Ovary (tissue), 9 donors: ENCODE data around the gene PRRT1. TPM values are rescaled to one million over a fixed set of nuclear protein-coding genes. Genes with fewer than 3 reads are reported as not detected.

Experiments
- DNase-seq, 5 donors: peaks; one replicate each; pipeline ENCODE4 v3.0.0-alpha.2; 2019 to 2020
- H3K27ac ChIP-seq, 2 donors: fragments of 200-600 bp; one replicate each; pipeline versions ENCODE4 v1.5.1 to v1.8.0; 2019 to 2022
- H3K27me3 ChIP-seq: fragments of 200-600 bp; one replicate; pipeline ENCODE4 v1.8.0; 2022
- H3K36me3 ChIP-seq: fragments of 200-600 bp; sonication (generic); one replicate; pipeline ENCODE4 v1.5.1; 2019
- H3K4me1 ChIP-seq: one replicate; pipeline ENCODE4 v1.8.1; 2013; ENCODE audit warnings: mild to moderate bottlenecking, moderate library complexity; ENCODE audit not compliant: insufficient read depth
- H3K4me3 ChIP-seq: fragments of 200-600 bp; sonication (generic); one replicate; pipeline ENCODE4 v1.5.1; 2017
- H3K9me3 ChIP-seq, 2 donors: fragments of 200-600 bp in 1 of 2; sonication (generic) in 1 of 2; one replicate each; pipeline versions ENCODE4 v1.5.1 to v1.8.1; 2013 to 2019; ENCODE audit warnings: mild to moderate bottlenecking in 1 of 2, moderate library complexity in 1 of 2
- EP300 ChIP-seq: sonication (generic); formaldehyde crosslinking; IDR thresholded peaks from one replicate; pipeline ENCODE4 v1.6.1; 2017; ENCODE audit warnings: antibody characterized with exemption
- POLR2A ChIP-seq: fragments of 450-650 bp; IDR thresholded peaks from one replicate; pipeline ENCODE4 v1.6.1; 2017; ENCODE audit warnings: antibody characterized with exemption, mild to moderate bottlenecking, moderate library complexity
- WGBS, 3 donors: extraction: QIAGEN DNeasy Blood & Tissue Kit in 1 of 3; methylation state at CpG; one replicate each; pipeline versions ENCODE4 v1.1.5 to v1.1.7; 2013 to 2017; 5-methylcytosine and 5-hydroxymethylcytosine counted together
- intact Hi-C, 4 donors: fragments of 100-400 bp; cut with DNase I; formaldehyde crosslinking; loops; one replicate each; pipeline versions ENCODE4 v1.11.0 to v1.15.1; 2022 to 2023
- polyA plus RNA-seq, 2 donors: library from polyadenylated mRNA; stranded (reverse); fragments of 200-250 nt in 1 of 2; fragments of 350-450 nt in 1 of 2; fragmentation: Illumina TruSeq in 1 of 2; extraction: RNeasy Lipid Tissue Mini Kit (QIAGEN cat#74804) in 1 of 2; gene quantifications; one replicate each; pipeline ENCODE4 v1.2.3, GENCODE V29; 2013 to 2014
- total RNA-seq, 7 donors: library from RNA; depleted of rRNA in 2 of 7; stranded (reverse); fragments of >200 nt in 2 of 7; fragmentation: NEBNext Ultra II Directional in 3 of 7; extraction: Animal tissue kit (Norgen Biotek cat#: 25700) in 3 of 7; gene quantifications; one replicate each; pipeline versions ENCODE4 v1.1.0 to v1.2.4, GENCODE V29; 2016 to 2023
- TF ChIP-seq, protein P1 (sequence below), 3 donors: fragments of 450-650 bp in 2 of 3; fragments of 200-600 bp in 1 of 3; IDR thresholded peaks; one replicate each; pipeline versions ENCODE4 v1.5.1 to v1.8.0; 2016 to 2022; ENCODE audit warnings: antibody characterized with exemption in 3 of 3, mild to moderate bottlenecking in 1 of 3
- donor health status: DM: no; HTN: no; CAD: no; lungs with moderate emphysema.
- donor health status: DM: no; HTN: no; CAD: no.
- donor health status: Bipolar disorder and iron deficiency.
- donor health status: DM: yes; HTN: yes; CAD: no.
- donor health status: DM: no; HTN: no; CAD: no.
- donor health status: DM: yes; HTN: yes; CAD: no.

The PRRT1 gene
- total and polyA plus RNA-seq, 9 donors: 2.4 to 44.1 (median 27.7) TPM

GRCh38 chr6:32127409-32127716 lies 24.4 kb downstream of the PRRT1 start:
- intact Hi-C loops: no loop called here
- H3K36me3 ChIP-seq: no peaks in the 10 kb centered on the region
- TF ChIP-seq, protein P1, sequence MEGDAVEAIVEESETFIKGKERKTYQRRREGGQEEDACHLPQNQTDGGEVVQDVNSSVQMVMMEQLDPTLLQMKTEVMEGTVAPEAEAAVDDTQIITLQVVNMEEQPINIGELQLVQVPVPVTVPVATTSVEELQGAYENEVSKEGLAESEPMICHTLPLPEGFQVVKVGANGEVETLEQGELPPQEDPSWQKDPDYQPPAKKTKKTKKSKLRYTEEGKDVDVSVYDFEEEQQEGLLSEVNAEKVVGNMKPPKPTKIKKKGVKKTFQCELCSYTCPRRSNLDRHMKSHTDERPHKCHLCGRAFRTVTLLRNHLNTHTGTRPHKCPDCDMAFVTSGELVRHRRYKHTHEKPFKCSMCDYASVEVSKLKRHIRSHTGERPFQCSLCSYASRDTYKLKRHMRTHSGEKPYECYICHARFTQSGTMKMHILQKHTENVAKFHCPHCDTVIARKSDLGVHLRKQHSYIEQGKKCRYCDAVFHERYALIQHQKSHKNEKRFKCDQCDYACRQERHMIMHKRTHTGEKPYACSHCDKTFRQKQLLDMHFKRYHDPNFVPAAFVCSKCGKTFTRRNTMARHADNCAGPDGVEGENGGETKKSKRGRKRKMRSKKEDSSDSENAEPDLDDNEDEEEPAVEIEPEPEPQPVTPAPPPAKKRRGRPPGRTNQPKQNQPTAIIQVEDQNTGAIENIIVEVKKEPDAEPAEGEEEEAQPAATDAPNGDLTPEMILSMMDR (IDR thresholded peaks at IDR 0.05): no peak
- TF ChIP-seq POLR2A (no peak), EP300 (no peak)
- no peak for DNase-seq
- no peaks in the 10 kb centered on the region for H3K9me3 ChIP-seq
- peak overlapping the region; percentile 93 for H3K4me3 ChIP-seq
- no peaks in the 10 kb centered on the region for H3K27me3 ChIP-seq
- H3K4me1 ChIP-seq: peaks cover 13% of the 10 kb centered on the region
- WGBS, 3 donors: 1 to 3% (median 2%) methylated on average over 9 of the region's 9 CpGs
- peak overlapping the region; percentile 56 to 60 for H3K27ac ChIP-seq

DNA sequence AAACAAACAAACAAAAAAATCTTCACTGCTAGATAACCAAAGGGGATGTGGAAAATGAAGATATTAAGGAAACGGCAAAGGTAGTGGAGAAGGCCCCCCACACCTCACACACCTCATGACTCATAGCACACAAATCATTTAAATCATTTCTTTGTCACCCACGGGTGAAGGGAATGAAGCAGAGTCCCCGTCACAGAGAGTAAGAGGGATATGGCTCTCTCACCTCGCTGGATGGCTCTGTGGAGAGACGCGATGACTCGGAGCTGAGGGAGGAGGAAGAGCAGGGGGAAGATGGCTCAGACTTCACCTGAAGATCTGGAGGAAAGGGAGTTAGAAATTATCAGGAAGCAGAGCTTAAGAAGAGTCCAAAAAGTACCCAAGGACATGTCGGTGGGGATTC lies 24.9 kb downstream of the PRRT1 start:
- Histone ChIP-seq H3K36me3 (no peaks in the 10 kb centered on the region), H3K9me3 (no peaks in the 10 kb centered on the region), H3K4me3 (peak overlapping the region; percentile 93), H3K27ac (no peak overlapping the region), H3K4me1 (peaks cover 13% of the 10 kb centered on the region), H3K27me3 (no peaks in the 10 kb centered on the region)
- WGBS, 3 donors: 12 to 34% (median 17%) methylated on average over 8 of the region's 8 CpGs
- no peak for DNase-seq
- no peak for TF ChIP-seq EP300
- no peak for TF ChIP-seq POLR2A
- TF ChIP-seq, protein P1 (IDR thresholded peaks at IDR 0.05): no peak
- intact Hi-C loops: no loop called here

- Histone ChIP-seq H3K9me3 (no peaks in the 10 kb centered on the region), H3K4me3 (no peak overlapping the region), H3K27ac (no peak overlapping the region), H3K36me3 (no peaks in the 10 kb centered on the region), H3K27me3 (no peaks in the 10 kb centered on the region), H3K4me1 (peaks cover 9% of the 10 kb centered on the region)
- 76 to 79% (median 78%) methylated on average over 4 of the region's 4 CpGs for WGBS, 3 donors
- intact Hi-C loops: no loop called here
- TF ChIP-seq POLR2A: no peak
- no peak for DNase-seq
Measured at GRCh38 chr6:32123681-32124080, 28.1 kb downstream of the PRRT1 start.

DNA sequence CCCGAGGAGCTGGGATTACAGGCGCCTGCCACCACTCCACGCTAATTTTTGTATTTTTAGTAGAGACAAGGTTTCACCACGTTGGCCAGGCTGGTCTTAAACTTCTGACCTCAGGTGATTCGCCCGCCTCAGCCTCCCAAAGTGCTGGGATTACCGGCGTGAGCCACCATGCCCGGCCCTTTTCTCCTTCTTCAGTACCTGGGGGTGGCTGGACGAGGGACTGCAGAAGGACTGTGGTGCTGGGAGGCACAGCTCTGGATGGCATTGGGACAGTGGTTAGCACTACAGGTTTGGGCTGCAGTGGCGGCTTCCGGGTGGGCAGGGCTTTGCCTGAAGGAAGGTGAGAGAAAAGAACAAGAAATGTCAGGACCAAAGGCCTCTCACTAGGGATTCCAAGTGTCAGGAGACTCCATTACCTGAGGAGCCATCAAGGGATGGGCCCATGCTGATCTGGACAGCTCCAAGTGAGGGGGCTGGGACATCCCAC lies 31.1 kb downstream of the PRRT1 start:
- no peak for DNase-seq
- TF ChIP-seq, protein P1 (IDR thresholded peaks at IDR 0.05): no peak
- TF ChIP-seq POLR2A (no peak), EP300 (no peak)
- H3K9me3 ChIP-seq: no peaks in the 10 kb centered on the region
- no peak overlapping the region for H3K4me3 ChIP-seq
- intact Hi-C loops: no loop called here
- peaks cover 1% of the 10 kb centered on the region for H3K4me1 ChIP-seq
- WGBS, 3 donors: 91 to 93% (median 91%) methylated on average over 11 to 12 of the region's 12 CpGs
- no peaks in the 10 kb centered on the region for H3K36me3 ChIP-seq
- H3K27ac ChIP-seq: no peak overlapping the region
- H3K27me3 ChIP-seq: no peaks in the 10 kb centered on the region

GRCh38 chr6:32118782-32119628 lies 32.7 kb downstream of the PRRT1 start:
- H3K36me3 ChIP-seq: no peaks in the 10 kb centered on the region
- peak; percentile 85 to 94 (median 92) for DNase-seq
- H3K27me3 ChIP-seq: no peaks in the 10 kb centered on the region
- 9 to 10% (median 10%) methylated on average over 17 of the region's 17 CpGs for WGBS, 3 donors
- H3K4me3 ChIP-seq: no peak overlapping the region
- intact Hi-C loops: loop anchor here (2.0 to 10.0 kb wide), 3 partner anchors 36 to 214 kb away; partner anchors contain the start of genes PPT2 (in 3 of the 4) and ZBTB12 (in 1 of the 4)
- H3K9me3 ChIP-seq: no peaks in the 10 kb centered on the region
- peak overlapping the region; percentile 32 to 58 for H3K27ac ChIP-seq
- TF ChIP-seq EP300 (no peak), POLR2A (peak; percentile 18)
- TF ChIP-seq, protein P1 (IDR thresholded peaks at IDR 0.05): peak; percentile 92 to 93 (median 92)
- peaks cover 1% of the 10 kb centered on the region for H3K4me1 ChIP-seq
